Gastroesophageal sphincter (tissue), 3 donors: ENCODE data around the gene SAMD4A.

Source experiments
- POLR2A ChIP-seq, 2 donors: fragments of 450-650 bp; IDR thresholded peaks; one replicate each; pipeline ENCODE4 v1.6.1; 2017; ENCODE audit warnings: antibody characterized with exemption in 2 of 2, mild to moderate bottlenecking in 2 of 2, moderate library complexity in 1 of 2
- TF ChIP-seq, protein P1 (sequence below), 4 experiments: fragments of 200-600 bp in 2 of 4; fragments of 450-650 bp in 2 of 4; sonication (generic) in 1 of 4; IDR thresholded peaks; one replicate each; pipeline ENCODE4 v1.5.1; 2017 to 2019; ENCODE audit warnings: antibody characterized with exemption in 4 of 4, mild to moderate bottlenecking in 2 of 4, moderate library complexity in 2 of 4

DNA sequence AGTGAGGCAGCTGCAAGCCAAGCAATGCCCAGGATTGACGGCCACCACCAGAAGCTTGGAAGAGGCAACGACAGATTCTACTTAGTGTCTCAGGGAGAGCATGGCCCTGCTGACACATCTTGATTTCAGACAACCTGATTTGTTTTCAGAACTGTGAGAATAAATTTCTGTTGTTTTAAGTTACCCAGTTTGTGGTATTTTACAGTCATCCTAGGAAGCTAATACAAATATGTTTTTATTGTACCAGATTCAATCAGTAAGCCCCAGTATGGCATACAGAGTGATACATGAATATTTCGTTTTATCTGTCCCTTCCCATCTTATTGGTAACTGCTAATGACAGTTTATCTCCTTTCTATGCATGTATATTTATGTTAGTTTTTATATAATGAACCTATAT, 62.3 kb downstream of the SAMD4A start:
- no peak for TF ChIP-seq POLR2A (IDR thresholded peaks at IDR 0.05)
- TF ChIP-seq, protein P1, sequence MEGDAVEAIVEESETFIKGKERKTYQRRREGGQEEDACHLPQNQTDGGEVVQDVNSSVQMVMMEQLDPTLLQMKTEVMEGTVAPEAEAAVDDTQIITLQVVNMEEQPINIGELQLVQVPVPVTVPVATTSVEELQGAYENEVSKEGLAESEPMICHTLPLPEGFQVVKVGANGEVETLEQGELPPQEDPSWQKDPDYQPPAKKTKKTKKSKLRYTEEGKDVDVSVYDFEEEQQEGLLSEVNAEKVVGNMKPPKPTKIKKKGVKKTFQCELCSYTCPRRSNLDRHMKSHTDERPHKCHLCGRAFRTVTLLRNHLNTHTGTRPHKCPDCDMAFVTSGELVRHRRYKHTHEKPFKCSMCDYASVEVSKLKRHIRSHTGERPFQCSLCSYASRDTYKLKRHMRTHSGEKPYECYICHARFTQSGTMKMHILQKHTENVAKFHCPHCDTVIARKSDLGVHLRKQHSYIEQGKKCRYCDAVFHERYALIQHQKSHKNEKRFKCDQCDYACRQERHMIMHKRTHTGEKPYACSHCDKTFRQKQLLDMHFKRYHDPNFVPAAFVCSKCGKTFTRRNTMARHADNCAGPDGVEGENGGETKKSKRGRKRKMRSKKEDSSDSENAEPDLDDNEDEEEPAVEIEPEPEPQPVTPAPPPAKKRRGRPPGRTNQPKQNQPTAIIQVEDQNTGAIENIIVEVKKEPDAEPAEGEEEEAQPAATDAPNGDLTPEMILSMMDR (IDR thresholded peaks at IDR 0.05): no peak
